Progenitor cell of endocrine pancreas (in vitro differentiated cells): ENCODE results near the gene OR5K3. TPM values are rescaled to one million over a fixed set of nuclear protein-coding genes. Genes with fewer than 3 reads are reported as not detected.
"Not testable (repeated sequence)": the region's sequence is repeated elsewhere in the genome, so short reads cannot be mapped to it uniquely, and the experiment has no call there.

Experiments used
- DNase-seq: peaks from one replicate; pipeline ENCODE4 v3.0.0; 2021; ENCODE audit warnings: low spot score; ENCODE audit not compliant: unreplicated experiment
- H3K27ac Mint-ChIP-seq: 2 replicates; pipeline ENCODE4 v1.8.0; 2021; ENCODE audit warnings: mild to moderate bottlenecking, moderate library complexity, mixed read lengths
- H3K27me3 Mint-ChIP-seq: 2 replicates; pipeline ENCODE4 v1.8.0; 2021; ENCODE audit warnings: mixed read lengths
- H3K36me3 Mint-ChIP-seq: 2 replicates; pipeline ENCODE4 v1.8.0; 2022; ENCODE audit warnings: mixed read lengths; ENCODE audit not compliant: insufficient read depth
- H3K4me1 Mint-ChIP-seq: 2 replicates; pipeline ENCODE4 v1.8.0; 2021; ENCODE audit warnings: low read depth, mixed read lengths
- H3K4me3 Mint-ChIP-seq: 2 replicates; pipeline ENCODE4 v1.8.0; 2021; ENCODE audit warnings: low read depth, mild to moderate bottlenecking, moderate library complexity, mixed read lengths
- H3K9me3 Mint-ChIP-seq: 2 replicates; pipeline ENCODE4 v1.8.0; 2021; ENCODE audit warnings: low read depth, mixed read lengths
- CTCF ChIP-seq: fragments of 200-600 bp; sonication (generic); IDR thresholded peaks from one replicate; pipeline ENCODE4 v1.5.0; 2021; ENCODE audit warnings: antibody characterized with exemption, mild to moderate bottlenecking; ENCODE audit not compliant: unreplicated experiment
- total RNA-seq: library from RNA; stranded (reverse); gene quantifications from 2 replicates; pipeline ENCODE4 v1.2.1, GENCODE V29; 2021

Gene OR5K3
- total RNA-seq, 1 donor from 2014 or later = not detected

DNA sequence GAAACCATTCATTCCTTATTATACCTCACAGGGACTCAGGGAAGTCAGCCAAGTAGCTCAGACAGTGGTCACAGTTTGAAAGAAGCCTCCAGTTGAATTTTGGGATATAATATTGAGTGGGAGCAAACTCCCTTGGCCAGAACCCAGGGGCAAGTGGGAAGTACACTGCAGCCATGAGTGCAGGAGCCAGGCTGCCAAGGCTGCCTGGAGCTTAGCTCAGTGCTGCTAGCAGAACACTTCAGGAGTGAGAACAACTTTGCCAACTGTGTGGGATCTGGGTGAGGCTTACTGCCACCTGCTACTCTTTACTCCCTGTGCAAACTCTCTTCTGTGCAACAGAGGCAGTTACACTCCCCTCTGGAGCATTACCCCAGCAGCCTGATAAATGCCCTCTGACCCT, 4.6 kb downstream of the OR5K3 start:
- no peak for DNase-seq
- H3K4me3 Mint-ChIP-seq = no peak overlapping the region
- H3K4me1 Mint-ChIP-seq = no peaks in the 10 kb centered on the region
- H3K27ac Mint-ChIP-seq = no peak overlapping the region
- H3K27me3 Mint-ChIP-seq = peaks cover 4% of the 10 kb centered on the region
- TF ChIP-seq CTCF = no peak
- H3K9me3 Mint-ChIP-seq = peaks cover 16% of the 10 kb centered on the region
- no peaks in the 10 kb centered on the region for H3K36me3 Mint-ChIP-seq

DNA sequence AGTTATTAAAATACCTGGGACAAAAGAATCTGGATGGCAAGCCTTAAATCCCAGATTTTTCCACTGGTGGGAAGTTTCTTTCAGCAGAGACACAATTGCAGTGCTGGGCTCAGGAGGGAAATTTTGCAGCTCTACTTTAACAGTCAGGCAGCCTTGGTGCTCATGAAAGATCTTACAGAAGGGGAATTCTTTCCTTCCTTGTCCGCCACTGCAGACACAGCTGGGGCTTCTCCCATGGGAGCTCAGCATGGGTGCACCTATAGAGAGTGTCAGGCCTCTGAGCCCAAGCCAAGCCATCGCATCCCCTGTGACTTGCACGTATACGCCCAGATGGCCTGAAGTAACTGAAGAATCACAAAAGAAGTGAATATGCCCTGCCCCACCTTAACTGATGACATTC, 6.0 kb downstream of the OR5K3 start:
- not testable (repeated sequence) for H3K27ac Mint-ChIP-seq, DNase-seq, H3K4me1 Mint-ChIP-seq, H3K36me3 Mint-ChIP-seq, H3K4me3 Mint-ChIP-seq, H3K27me3 Mint-ChIP-seq
- H3K9me3 Mint-ChIP-seq = peaks cover 27% of the 10 kb centered on the region

- peaks cover 40% of the 10 kb centered on the region for H3K9me3 Mint-ChIP-seq
- H3K4me3 Mint-ChIP-seq = no peak overlapping the region
- H3K36me3 Mint-ChIP-seq = no peaks in the 10 kb centered on the region
- no peak for TF ChIP-seq CTCF
- H3K27me3 Mint-ChIP-seq = no peaks in the 10 kb centered on the region
- DNase-seq = no peak
- no peaks in the 10 kb centered on the region for H3K4me1 Mint-ChIP-seq
- H3K27ac Mint-ChIP-seq = no peak overlapping the region
These were observed 8.0 kb downstream of the OR5K3 start for GRCh38 chr3:98398513-98398912.

DNA sequence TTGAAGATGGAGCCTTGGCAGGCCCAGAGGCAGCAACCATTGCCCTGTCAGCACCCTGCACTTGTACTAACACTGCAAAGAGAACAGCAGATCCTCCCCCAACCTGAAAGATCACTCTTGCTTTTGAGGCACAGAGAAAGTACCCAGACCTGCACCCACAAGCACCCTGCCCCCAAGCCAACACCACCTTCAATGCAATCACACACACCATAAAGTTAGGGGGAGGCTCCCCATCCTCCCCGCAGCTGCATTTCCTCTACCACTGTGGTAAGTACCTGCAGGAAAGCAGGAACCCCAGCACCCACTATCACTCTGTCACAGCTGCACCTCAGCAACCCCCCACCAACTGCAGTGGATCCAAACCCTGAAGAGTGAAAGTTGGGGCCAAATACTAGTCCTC, 12.0 kb downstream of the OR5K3 start:
- H3K4me1 Mint-ChIP-seq = no peaks in the 10 kb centered on the region
- peaks cover 60% of the 10 kb centered on the region for H3K9me3 Mint-ChIP-seq
- no peak overlapping the region for H3K4me3 Mint-ChIP-seq
- no peaks in the 10 kb centered on the region for H3K36me3 Mint-ChIP-seq
- TF ChIP-seq CTCF = no peak
- H3K27me3 Mint-ChIP-seq = no peaks in the 10 kb centered on the region
- H3K27ac Mint-ChIP-seq = no peak overlapping the region
- DNase-seq = no peak

DNA sequence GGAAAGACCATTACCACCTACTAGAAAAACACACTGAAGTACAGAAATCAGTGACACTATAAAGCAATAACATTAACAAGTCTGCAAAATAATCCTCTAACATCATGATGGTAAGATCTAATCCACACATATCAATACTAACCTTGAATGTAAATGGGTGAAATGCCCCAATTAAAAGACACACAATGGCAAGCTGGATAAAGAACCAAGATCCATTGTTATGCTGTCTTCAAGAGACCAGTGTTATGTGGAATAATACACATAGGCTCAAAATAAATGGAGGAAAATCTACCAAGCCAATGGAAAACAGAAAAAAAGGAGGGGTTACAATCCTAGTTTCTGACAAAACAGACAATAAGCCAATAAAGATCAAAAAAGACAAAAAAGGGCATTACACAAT, 13.5 kb downstream of the OR5K3 start:
- Mint-ChIP-seq H3K9me3 (peaks cover 56% of the 10 kb centered on the region), H3K4me1 (no peaks in the 10 kb centered on the region), H3K27ac (no peak overlapping the region), H3K27me3 (no peaks in the 10 kb centered on the region), H3K4me3 (no peak overlapping the region), H3K36me3 (no peaks in the 10 kb centered on the region)
- TF ChIP-seq CTCF = no peak
- DNase-seq = no peak

GRCh38 chr3:98406034-98406433, 15.6 kb downstream of the OR5K3 start:
- no peak for DNase-seq
- Mint-ChIP-seq H3K27me3 (no peaks in the 10 kb centered on the region), H3K9me3 (peaks cover 45% of the 10 kb centered on the region), H3K4me1 (no peaks in the 10 kb centered on the region), H3K4me3 (no peak overlapping the region), H3K36me3 (no peaks in the 10 kb centered on the region), H3K27ac (no peak overlapping the region)
- TF ChIP-seq CTCF = no peak
